Inflammatory macrophage treated with lipopolysaccharide for 1 hour (primary cell): ENCODE results near the gene PPP1R9B.
A peak's percentile ranks its signal among the peaks of the same experiment; 100 is the strongest.

ENCODE experiments used
- DNase-seq, 2 donors: peaks; one replicate each; pipeline ENCODE4 v3.0.0-alpha.2; 2020 to 2022

The PPP1R9B gene

DNA sequence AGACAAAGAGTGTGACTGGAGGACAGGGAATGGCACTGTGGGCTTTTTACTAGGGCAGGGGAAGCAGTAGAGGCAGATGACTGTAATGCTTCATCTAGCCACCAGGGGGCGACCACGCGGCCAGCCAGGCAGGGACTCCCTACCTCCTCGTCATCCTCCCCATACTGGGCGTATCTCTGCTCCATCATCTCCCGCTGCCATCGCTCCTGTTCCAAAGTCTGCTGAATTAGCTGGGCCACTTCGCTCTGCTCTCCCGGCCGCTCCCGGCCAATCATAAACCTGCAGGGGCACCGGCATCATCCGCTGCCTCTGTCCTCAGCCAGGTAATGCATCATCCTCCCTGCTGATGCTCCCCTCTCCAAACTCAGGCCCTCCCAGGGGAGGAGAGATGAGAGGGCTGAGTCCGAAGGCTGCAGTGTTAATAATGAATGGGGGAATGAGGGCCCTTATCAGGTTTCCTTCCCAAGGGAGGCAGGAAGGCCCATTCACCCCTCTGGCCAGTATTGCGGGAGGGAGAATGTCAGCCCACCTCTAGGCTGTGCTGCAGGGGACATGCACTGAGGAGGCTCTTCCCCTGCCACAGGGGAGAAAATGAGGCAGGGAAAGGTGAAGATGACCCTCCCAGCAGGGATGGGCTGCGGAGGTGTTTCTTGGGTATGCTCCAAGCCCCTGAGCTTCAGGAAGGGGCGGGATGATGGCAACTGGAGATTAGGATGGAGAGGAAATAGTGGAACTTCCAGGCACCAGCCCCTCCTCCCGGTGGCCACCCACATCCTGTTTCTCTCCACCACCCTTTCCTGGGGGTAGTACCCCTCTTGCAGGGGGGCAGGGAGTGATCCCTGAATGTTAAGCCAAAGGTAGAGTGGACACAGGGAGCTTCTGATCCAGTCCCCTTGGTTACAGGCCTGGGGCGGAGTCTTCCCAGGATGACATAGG is 10.3 kb downstream of the PPP1R9B start:
- DNase-seq = peak; percentile 61 to 79

DNA sequence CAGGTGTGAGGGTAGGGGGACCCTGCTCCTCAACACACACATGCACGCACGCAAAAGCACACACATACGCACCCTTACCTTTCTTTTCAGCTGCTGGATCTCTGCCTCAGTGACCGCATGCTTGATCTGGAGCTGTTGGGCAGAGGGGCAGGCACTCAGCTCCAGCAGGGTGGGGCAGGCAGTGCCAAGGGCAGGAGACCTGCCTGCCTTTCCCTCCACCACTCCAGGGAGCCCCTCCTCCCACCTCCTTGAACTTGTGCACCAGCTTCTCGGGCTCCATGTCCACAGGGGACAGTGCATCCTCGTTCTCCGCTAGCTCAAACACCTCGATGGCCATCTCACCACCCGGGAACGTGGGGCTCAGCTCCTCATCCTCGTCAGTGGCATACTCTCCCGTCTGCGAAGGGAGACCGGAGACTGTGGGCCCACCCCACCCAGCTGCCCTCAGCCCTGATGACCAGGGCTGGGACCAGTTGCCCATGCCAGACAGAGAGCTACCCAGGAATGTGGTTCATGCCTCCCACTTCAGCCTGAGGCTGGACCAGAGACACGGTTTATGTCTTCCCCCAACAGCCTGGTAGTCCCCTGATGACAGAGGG is 11.2 kb downstream of the PPP1R9B start:
- DNase-seq = no peak

DNA sequence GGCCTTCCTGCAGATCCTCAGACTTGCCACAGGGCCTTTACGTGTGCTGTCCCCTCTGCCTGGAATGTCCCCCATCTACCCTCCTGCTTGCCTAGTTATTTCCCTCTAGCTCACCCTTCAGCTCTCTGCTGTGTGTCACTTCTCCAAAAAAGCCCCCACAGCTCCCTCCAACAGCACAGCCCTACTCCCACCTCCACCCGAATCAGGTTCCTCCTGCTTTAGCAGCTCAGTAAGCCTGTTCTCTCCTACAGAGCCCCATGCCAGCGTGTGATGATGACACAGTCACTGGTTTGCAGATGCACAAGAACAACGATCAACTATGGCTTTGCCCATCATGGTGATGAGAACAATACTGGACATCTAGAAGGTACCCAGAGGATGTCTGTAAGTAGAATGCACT is 13.4 kb downstream of the PPP1R9B start:
- DNase-seq = peak; percentile 56 to 92

DNA sequence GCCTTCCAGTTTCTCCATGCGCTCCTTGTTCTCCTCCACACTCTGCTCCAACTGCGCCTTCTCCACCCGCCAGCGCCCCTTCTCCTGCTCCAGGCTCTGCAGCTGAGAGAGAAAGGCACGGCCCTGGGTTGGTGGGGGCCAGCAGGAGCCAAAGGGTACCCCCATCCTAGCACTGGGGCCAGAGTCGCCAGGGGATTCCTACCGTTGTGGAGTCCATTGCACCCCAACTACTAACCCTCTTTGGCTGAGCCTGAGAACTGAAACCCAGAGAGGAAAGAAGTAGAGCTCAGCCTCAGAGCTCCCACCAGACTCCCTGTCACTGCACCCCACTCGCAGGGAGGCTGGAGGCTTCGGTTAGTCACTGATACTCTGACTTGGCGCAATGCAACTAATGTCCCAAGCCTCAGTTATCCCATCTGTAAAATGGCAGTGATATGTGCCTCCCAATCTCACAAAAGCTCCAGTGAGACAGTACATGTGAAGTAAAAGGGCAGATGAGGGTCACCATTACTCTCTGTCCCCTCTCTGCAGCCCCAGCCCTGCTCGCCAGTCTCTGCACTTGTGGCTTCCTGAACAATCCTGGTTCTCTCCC is 14.3 kb downstream of the PPP1R9B start:
- DNase-seq = no peak

DNA sequence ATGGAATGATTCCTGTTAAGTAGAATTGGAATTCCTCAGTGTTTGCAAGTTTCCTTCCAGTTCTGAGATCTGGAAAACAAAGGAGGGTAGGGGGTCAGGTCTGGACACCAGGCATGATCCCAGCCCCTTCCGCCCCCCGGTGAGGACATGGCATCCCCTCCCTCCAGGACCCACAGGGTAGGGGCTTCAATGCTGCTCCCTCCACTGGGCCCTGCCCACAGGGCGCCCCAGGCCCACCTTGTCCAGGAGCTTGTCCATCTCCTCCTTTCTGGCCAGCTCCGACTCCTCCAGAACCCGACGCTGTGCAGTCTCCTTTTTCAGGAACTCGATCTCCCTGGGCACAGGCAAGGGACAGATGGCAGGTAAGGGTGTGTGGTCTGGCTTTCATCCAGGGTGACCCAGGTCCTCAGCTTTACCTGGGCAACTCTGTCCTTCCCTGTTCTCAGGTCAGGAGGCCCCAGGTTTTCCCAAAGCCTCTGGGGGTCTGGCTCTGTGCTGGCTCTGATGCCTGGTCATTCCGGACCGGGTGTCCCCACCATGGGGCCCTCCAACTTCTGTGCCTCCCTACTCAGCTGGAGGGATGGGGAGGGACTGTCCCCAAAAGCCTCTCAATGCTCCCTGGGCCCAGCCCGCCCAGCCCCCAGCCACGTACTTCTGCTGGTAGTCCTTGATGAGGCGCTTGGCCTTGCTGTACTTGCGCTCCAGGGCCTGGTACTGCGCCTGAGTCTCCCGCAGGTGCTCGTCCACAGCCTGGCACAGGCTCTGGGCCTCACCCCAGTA is 15.0 kb downstream of the PPP1R9B start:
- no peak for DNase-seq

DNA sequence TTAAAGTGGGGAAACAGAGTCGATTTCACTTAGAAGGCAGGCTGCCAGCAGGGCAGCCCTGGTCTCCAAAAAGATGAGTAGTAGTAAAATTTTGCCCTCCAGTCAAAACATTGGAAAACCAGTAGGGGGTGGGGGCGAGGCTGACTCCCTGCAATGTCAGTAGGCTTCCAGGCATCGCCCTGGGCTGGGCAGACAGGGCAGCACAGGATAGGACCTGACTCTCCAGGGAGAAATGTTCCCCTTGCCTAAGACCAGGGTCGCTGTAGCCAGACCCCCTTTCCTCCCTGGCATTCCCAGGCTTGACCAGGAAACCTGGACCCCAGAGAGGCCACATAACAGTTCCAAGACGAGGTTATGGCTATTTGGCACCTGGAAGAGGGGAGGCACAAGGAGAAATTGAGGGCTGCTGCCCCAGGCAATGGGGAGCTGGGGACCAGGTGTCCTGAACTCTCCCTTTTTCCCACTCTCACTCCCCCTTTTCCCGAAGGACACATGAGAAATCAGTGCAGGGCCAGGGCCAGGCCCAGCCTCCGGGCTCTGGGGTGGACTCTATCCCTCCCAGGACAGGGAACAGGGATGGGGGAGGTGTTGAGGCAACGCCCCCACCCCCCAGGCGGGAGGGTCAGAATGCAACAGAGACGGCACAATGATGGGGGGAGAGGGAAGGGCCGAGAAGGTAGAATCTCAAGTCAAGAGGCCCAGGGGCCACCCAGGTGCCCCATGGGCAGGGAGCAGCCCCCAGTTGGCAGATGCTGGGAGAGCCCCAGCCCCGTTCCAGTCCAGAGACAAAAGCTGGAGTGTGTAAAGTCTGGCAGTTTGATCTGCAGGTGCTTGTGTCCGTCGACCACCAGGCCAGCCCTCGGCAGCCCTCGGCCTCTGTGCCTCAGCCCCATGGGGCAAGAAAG is 16.0 kb downstream of the PPP1R9B start:
- no peak for DNase-seq

DNA sequence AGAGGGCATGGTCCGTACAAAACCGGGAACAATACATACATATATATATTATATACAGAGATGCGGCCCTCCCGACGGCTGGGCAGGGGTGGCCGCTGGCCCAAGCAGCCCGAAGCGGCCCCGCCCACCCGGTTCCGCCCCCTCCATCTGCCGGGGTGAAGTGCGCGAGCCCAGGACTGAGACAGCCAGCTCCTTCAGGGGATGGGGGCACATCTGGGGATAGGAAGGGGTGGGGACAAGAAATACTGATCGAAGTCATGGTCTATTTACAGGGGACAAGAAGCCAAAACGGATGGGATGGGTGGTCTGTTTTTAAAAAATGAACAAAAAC is 16.7 kb downstream of the PPP1R9B start:
- no peak for DNase-seq

DNA sequence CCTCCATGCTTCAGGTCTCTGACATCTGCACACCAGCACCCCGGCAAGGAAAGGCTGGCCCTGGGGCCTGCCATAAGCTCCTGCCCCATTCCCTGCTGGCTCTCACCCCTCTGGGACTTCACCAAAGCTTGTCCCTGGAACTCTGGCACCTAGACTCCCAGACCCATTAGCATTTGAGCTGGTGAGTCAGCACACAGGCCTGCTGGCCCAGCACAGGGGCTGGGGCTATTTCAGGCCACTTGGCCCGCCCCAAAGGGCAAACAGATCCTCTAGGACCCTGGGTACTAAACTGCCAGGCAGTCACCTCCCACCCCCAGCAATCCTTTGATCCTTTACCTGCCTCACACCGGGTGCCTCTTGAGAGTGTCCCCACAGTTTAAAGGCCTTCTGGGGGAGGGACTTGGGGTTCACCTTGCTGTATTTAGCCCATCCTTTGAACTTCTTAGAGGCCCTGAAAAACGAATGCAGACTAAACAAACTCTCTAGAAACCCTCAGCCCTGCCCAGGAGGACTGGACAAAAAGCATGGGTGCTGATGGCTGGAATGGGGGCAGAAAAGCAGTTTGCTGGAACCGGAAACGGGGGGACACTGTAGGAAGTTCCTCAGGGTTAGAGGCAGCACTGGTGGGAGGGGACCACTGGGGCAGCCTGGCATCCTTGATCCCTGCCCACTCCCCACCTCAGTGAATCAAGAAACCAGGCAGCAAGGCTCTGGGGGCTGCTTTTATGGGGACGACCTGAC is 17.3 kb downstream of the PPP1R9B start:
- no peak for DNase-seq

DNA sequence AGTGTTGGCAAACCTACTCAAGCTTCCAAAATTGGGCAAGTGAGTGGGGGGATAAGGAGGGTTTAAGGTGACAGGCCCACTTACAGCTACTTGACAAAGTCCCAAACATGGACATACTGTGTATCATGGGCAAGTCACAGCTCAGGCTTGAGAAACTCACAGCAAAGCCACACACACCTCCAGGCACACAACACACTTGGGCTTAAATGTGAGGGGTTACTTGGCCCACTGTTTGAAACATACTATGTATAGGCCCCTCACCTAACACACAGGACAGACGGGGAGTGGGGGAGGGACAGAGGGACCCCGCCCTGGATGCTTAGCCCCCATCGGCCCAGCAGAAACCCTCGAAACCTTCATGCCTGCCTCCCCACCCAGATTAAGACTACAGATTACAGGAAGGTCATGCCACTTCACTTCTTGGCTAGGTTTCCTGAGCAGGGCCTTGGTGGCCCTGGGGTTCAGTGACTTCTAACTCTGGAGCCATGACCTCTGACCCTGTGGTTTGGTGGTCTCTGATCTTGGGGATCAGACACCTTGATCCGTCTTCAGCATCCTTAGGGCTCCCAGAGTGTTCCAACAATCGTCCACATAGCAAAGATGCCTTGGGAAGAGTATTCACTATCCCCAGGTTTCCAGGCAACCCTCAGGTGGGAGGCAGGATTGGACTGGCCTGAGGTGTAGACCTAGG is 18.2 kb downstream of the PPP1R9B start:
- no peak for DNase-seq

DNA sequence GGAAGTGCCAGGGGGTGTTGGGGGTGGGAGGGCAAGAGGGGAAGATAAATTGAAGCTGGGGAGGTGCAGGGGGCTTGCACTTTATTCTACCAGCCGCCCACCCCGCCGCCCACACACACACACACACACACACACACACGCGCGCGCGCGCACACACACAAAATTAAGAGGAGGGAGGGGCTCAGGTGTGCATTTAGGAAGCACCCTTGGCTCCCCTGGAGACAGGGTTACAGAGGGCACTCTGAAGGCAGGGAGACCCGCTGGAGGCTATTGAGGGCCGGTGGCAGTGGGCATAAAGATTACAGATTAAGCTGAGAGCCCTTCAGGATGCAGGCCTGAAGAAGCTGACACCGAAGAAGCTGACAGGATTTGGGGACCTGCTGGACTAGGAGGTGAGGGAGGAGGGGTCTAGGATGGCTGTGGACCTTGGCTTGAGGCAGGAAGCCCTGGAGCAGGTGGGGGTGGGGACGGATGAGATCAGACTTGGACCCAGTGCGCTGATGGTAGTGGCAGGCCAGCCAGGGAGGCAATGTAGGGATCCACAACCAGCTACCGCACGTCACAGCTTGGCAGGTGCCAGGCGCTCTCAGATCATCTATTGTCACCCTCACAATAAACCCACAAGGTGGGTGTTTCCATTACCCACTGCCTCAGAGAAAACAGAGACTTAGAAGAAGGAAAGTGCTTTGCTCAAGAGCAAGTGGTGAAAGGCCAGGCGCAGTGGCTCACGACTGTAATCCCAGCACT is 19.7 kb downstream of the PPP1R9B start:
- DNase-seq = no peak

DNA sequence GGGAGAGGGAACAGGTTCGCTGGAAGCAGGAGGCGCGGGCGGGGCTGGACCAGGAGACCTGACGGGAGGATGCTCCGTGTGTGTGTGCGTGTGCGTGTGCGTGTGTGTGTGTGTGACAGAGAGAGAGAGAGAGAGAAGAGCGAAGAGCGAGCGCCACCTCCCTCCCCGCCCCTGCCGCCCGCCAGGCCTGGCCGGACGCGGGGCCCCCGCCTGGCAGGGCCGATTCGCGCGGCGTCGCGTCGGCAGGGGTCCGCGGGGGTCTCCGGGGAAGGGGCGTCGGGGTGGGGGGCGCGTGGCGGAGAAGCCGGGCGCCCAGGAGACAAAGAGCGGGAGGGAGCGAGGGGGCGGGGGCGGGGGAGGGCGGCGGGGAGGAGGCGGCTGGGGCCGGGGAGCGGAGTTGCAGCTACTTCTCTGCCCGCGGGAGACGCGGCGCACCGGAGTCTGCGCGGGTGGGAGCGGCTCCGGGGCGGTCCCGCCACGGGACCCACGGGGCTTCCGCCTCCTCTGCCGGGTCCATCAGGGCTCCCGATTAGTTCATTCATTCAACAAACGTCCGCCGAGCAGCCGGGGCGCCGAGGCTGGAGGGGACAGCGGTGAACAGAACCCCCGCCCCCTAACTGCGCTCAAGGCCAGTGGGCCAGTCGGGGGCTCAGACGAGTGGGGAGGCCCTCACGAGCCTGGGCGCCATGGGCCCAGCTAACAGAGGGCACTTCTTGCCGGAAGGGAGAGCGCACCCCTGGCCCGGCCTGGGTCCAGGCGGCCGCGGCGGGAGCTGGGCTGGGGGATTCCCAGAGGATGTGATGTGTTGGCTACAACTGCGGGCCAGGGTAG is 20.5 kb downstream of the PPP1R9B start, which contains the start of gene SAMD14:
TSS of gene SAMD14 (minus strand) at position 433 of the 831 bp plus-strand sequence. CDS start 5,201 bp downstream, outside the sequence.
- DNase-seq = peak; percentile 57 to 64

DNA sequence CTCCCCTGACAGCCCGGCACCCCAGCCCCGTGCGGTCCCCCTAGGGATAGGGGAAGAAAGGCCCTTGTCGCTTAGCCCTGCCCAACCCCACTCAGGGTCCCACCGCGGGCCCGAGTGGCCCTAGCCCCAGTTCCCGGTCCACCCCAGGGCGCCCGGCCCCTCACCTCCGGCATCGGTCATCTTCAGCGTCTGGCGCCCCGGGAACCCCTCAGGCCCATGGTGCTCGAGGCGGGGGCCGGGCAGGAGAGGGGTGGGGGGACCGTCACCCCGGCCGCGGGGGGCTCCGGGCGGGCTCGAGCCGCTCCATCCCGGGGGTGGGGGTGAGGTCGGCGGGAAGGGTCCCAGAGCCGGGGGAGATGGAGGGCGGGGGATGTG is 21.1 kb downstream of the PPP1R9B start:
- no peak for DNase-seq

DNA sequence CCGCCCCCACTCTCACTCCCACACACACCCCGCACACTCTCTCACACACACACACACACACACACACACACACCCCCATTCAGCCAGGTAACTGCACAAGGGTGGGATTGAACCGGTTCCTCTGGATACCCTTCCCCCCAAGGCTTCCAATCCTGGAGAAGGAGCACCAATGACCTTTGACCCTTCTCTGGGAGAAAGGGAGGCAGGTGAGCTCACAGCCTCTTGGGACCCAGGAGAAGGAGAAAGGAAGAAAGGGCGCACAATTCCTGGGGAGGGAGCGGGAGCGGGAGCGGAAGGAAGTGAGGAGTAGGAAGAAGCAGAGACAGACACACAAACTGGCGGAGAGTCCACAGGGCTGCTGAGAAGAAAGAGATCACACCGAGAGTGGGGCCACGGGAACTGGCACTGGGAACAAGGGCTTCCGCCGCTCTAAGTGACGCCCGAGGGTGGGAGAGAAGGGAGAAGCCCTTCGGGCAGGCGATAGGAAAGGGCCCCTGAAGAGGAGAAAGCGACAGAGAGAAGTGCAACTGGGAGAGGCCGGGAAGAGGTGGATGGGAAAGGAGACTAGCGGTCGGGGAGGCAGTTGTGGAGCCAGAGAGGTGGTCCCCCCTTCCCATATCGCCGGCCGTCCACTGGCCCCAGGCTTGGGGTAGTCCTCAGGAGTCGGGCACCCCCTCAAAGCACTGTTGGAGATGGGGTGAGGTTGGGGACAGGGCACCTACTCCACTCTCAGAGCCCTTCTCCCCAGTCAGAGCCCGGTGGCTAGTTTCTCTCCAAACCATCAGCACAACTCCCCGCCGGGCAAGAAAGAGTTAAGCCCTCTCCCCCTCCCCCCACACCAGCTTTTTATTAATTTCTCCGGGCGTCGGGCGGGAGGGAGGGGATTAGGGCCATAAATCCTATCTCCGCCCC is 21.8 kb downstream of the PPP1R9B start:
- no peak for DNase-seq

DNA sequence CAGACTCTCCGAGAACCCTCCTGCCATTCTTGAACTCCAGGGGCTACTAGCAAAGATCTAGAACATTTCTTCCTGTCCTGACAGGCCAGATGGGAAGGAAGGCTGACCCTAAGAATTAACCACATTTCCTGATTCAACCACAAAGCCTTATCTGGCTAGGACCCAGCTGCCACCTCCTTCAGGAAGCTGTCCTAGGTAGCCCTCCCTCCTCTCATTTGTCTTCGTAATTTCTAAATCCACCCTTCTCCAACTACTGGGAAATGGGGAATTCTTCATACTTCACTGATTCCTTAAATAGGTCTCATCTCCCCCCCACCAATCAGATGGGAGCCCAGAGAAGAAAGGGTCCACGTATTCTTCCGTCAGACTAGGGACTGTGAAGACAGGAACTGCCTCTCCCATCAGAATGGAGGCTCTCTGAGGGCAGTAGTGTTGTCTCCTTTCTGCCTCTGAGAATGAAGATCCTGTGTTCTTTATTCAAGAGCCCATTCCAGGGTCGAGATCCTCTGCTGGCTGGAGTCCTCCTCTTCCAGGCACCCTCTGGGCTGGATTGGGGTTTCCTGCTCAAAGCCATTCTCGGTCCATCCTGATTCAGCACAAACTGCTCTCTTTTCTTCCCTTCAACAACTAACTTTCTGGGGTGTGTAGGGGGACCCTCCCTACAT is 22.6 kb downstream of the PPP1R9B start:
- DNase-seq = no peak

DNA sequence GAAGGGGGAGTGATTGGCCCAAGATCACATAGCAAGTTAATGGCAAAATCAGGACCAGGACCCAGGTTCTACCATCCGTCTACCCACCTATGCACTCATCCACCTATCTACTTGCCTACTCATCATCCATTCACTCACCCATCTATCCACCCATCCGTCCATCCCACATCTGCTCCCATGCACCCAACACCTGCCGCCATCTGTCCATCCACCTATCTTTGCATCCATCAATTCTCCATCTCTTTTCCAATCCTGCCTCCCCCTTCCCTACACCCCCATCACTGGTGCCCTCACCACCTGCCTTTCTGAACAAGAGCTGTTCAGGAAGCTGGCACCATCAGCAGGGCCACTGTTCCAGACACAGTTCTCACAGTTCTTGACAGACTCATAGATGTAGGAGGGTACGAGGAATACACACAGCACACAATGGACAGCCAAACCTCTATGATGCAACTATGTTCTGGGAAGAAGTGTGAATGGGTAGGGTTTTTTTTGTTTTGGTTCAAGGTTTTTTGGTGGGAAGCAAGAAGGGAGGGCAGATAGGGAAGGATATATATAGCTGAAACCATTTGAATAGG is 25.0 kb downstream of the PPP1R9B start:
- no peak for DNase-seq

DNA sequence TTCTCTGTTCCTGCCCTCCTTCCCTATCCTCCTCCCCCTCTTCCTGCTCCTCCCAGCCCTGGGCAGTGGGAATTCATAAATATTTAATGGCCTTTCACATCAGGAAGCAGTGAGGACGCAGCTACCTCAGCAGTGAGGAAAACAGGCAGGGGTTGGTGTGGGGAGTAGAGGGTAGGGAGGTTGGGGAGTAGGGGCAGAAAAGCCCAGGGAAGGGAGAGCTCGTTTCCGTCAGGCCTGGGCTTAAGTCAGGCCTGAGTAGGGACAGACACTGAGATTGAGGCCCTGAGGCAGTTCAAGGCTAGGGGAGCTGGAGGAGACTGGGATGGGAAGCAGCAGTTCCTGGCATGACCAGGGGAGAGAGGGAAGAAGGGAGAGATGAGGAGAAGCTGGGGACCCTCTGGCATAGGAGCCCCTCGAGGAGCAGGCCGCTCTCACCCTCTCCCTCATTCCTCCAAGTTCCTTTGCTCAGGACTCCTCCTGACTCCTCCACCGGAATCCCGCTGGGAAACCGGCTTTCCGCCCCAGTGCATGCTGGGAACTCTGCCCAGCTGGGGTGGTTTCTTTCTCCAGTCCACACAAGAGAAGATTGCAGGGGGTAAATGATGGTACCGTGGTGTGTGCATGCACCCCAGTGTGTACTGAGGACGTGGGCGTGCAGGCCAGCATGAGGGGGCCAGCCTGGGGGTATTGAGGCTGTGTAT is 26.7 kb downstream of the PPP1R9B start:
- DNase-seq = no peak
